Body of pancreas (tissue), 4 donors: ENCODE results near the gene CHAC1.

Experiments used
- CTCF ChIP-seq, 7 experiments: fragments of 450-650 bp in 4 of 7; fragments of 200-600 bp in 3 of 7; sonication (generic) in 3 of 7; IDR thresholded peaks; one replicate each; pipeline ENCODE4 v1.5.1; 2016 to 2019; ENCODE audit warnings: antibody characterized with exemption in 7 of 7
- POLR2A ChIP-seq, 3 donors: fragments of 450-650 bp; IDR thresholded peaks; one replicate each; pipeline ENCODE4 v1.6.1; 2016; ENCODE audit warnings: antibody characterized with exemption in 3 of 3, mild to moderate bottlenecking in 2 of 3

- no peak for TF ChIP-seq CTCF (IDR thresholded peaks at IDR 0.05)
- TF ChIP-seq POLR2A (IDR thresholded peaks at IDR 0.05) = no peak
Observed at GRCh38 chr15:40953713-40954074, 423 bp downstream of the CHAC1 start.
